ENCODE results near the gene FAM13C. TPM values are rescaled to one million over a fixed set of nuclear protein-coding genes. Genes with fewer than 3 reads are reported as not detected.

The FAM13C gene
- total and polyA plus RNA-seq, 2 of the 4 experiments (the other 2 are of a cell fraction), result 1.6 to 2.9 TPM

GRCh38 chr10:59271160-59271559 lies 91.2 kb downstream of the FAM13C start:
- no peak for DNase-seq
- H3K36me3 ChIP-seq (ENCODE audit: control insufficient read depth, insufficient read depth, low read length), result no peaks in the 10 kb centered on the region
- H3K23ac ChIP-seq (ENCODE audit: low read depth, low read length), result no peak overlapping the region
- no peak overlapping the region; the same call in 1 of the 2 replicates for H3K18ac ChIP-seq (ENCODE audit: low read depth, low read length)
- H2BK20ac ChIP-seq (ENCODE audit: low read depth, low read length), result no peak overlapping the region
- no peak overlapping the region for H2BK5ac ChIP-seq (ENCODE audit: low read depth, low read length, poor library complexity, severe bottlenecking)
- H3K9me3 ChIP-seq (ENCODE audit: control insufficient read depth, insufficient read depth, low read length), result no peaks in the 10 kb centered on the region
- no TSS peak for BruUV-seq (replicated peaks)
- CTCF ChIA-PET, result no interaction called here
- in situ Hi-C loops (cut with MboI; ENCODE audit: low sequenced_read_pairs), result no loop called here
- H3K9me1 ChIP-seq (ENCODE audit: insufficient read depth, low read length), result no peaks in the 10 kb centered on the region
- no peak overlapping the region for H3K4me2 ChIP-seq (ENCODE audit: low read depth, low read length)
- H4K8ac ChIP-seq (ENCODE audit: low read depth in 2 of 2, low read length in 2 of 2), result no peak overlapping the region
- H4K91ac ChIP-seq (ENCODE audit: insufficient read depth, low read depth, low read length), result no peak overlapping the region
- no peaks in the 10 kb centered on the region for H3K27me3 ChIP-seq (ENCODE audit: control insufficient read depth, insufficient read depth, low read length)
- no peak overlapping the region for H3K14ac ChIP-seq (replicated peaks; ENCODE audit: low read depth, low read length)
- no peak for TF ChIP-seq MAZ (IDR thresholded peaks at IDR 0.05; ENCODE audit: borderline replicate concordance, low read depth, low read length)
- TF ChIP-seq ELK1 (IDR thresholded peaks at IDR 0.05; ENCODE audit: borderline replicate concordance, low read depth, low read length), result no peak
- TF ChIP-seq SMC3 (IDR thresholded peaks at IDR 0.05; ENCODE audit: low read depth, low read length), result no peak
- no peak for TF ChIP-seq CHD1 (IDR thresholded peaks at IDR 0.05; ENCODE audit: low read depth, low read length)
- TF ChIP-seq MXI1 (IDR thresholded peaks at IDR 0.05; ENCODE audit: borderline replicate concordance, low read depth, low read length), result no peak
- TF ChIP-seq MAFK (IDR thresholded peaks at IDR 0.05; ENCODE audit: low read depth, low read length), result no peak
- TF ChIP-seq CEBPB (IDR thresholded peaks at IDR 0.05; ENCODE audit: low read depth, low read length), result no peak
- no peak for TF ChIP-seq CTCF (conservative IDR thresholded peaks at IDR 0.05; ENCODE audit: low read depth, low read length)
- TF ChIP-seq RCOR1 (IDR thresholded peaks at IDR 0.05; ENCODE audit: insufficient replicate concordance, low read length), result no peak
- TF ChIP-seq POLR2A (IDR thresholded peaks at IDR 0.05; ENCODE audit: low read depth, low read length), result no peak
- TF ChIP-seq FOS (IDR thresholded peaks at IDR 0.05; ENCODE audit: low read depth, low read length), result no peak
- no peak for TF ChIP-seq NFE2L2 (IDR thresholded peaks at IDR 0.05; ENCODE audit: low read depth, low read length)
- no peak for TF ChIP-seq BHLHE40 (IDR thresholded peaks at IDR 0.05; ENCODE audit: low read depth, low read length)
- no peak for TF ChIP-seq USF2 (IDR thresholded peaks at IDR 0.05; ENCODE audit: low read depth, low read length)
- POLR2A ChIA-PET (ENCODE audit: unreplicated experiment), result no interaction called here
- H2AFZ ChIP-seq (replicated peaks; ENCODE audit: low read length, poor library complexity), result no peak overlapping the region
- no peak overlapping the region for H3K4ac ChIP-seq (ENCODE audit: low read depth, low read length)
- H4K20me1 ChIP-seq (ENCODE audit: insufficient read depth, low read length), result no peaks in the 10 kb centered on the region
- dilution Hi-C loops (cut with HindIII; ENCODE audit: low sequenced_read_pairs, unreplicated experiment), result no loop called here
- no peak overlapping the region for H2BK120ac ChIP-seq (ENCODE audit: low read depth, low read length)
- no CpG with 5 or more reads among the region's 4 CpGs for WGBS, 2 experiments (ENCODE audit: extremely low coverage in 2 of 2, insufficient read length in 1 of 2)
- H3K56ac ChIP-seq (ENCODE audit: extremely low read depth, insufficient read depth, low read length), result no peak overlapping the region
- H3K4me1 ChIP-seq (ENCODE audit: control insufficient read depth, insufficient read depth, low read length), result peaks cover 2% of the 10 kb centered on the region; the same call in 1 of the 2 replicates
- intact Hi-C loops (cut with micrococcal nuclease), result no loop called here
- H4K5ac ChIP-seq (ENCODE audit: low read depth, low read length), result no peak overlapping the region
- no peak overlapping the region for H3K27ac ChIP-seq (ENCODE audit: insufficient read depth, low read length)
- H2AK5ac ChIP-seq (ENCODE audit: low read depth, low read length), result no peak overlapping the region
- no peak overlapping the region for H2AK9ac ChIP-seq (replicated peaks; ENCODE audit: low read depth, low read length, poor library complexity)
- H3K4me3 ChIP-seq (ENCODE audit: insufficient read depth, low read depth, low read length), result no peak overlapping the region
- ATAC-seq (ENCODE audit: low read depth), result no peak
- H3K79me1 ChIP-seq (ENCODE audit: low read depth in 1 of 2, low read length in 2 of 2), result no peaks in the 10 kb centered on the region
- no peak overlapping the region for H3K9ac ChIP-seq (ENCODE audit: low read depth, low read length)
- H2BK15ac ChIP-seq (ENCODE audit: low read depth, low read length), result no peak overlapping the region
